ENCODE measurements around the gene CCNJL. TPM values are rescaled to one million over a fixed set of nuclear protein-coding genes. Genes with fewer than 3 reads are reported as not detected.

CCNJL gene
- total and polyA plus RNA-seq, 2 of the 8 experiments (the other 6 are each of a cell fraction or from before 2014, with no cell fraction given) = 34.6 to 44.7 TPM

DNA sequence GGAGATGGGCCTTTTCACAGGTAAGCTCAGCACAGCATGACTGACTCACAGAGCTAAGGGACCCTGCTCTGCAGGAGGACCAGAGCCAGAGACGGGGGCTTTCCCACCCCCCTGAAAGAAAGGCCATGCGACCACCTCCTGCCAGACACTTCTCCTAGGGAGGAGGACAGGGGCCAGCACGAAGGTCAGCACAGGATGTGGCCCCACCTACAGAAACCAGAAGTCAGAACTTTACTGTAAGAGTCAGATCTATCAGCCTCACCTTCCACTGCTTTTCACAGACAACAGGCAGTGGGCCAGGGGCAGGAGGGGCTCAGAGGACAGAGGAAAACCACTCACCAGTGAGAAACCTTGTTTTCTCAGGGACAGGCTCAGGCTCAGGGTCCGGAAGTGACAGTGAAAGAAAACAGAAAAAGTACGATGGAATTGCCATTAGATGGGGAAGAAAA, 37.9 kb downstream of the CCNJL start (continued):
- no peak for TF ChIP-seq FOSL1 (IDR thresholded peaks at IDR 0.05; ENCODE audit: insufficient read depth, low read depth, low read length)
- TF ChIP-seq JUND (IDR thresholded peaks at IDR 0.05; ENCODE audit: low read length) = no peak
- TF ChIP-seq SP4 (IDR thresholded peaks at IDR 0.05; ENCODE audit: low read length) = no peak
- TF ChIP-seq SP2 (IDR thresholded peaks at IDR 0.05; ENCODE audit: low read length) = no peak
- TF ChIP-seq RXRA (IDR thresholded peaks at IDR 0.05; ENCODE audit: insufficient read depth, low read depth, low read length) = no peak
- no peak for TF ChIP-seq RFX5 (IDR thresholded peaks at IDR 0.05; ENCODE audit: borderline replicate concordance, low read depth, low read length)
- no peak for TF ChIP-seq JUN (IDR thresholded peaks at IDR 0.05; ENCODE audit: low read depth, low read length)
- TF ChIP-seq KDM1A (IDR thresholded peaks at IDR 0.05; ENCODE audit: borderline replicate concordance, low read length) = no peak

Measured in H1 (cell line).